CD4-positive, alpha-beta T cell treated with Interleukin-12 subunit alpha and Interleukin-12 subunit beta, for 1 hour (primary cell): Measurements from ENCODE around the gene TAF12.
A peak's percentile ranks its signal among the peaks of the same experiment; 100 is the strongest.
"Not testable (repeated sequence)": the region's sequence is repeated elsewhere in the genome, so short reads cannot be mapped to it uniquely, and the experiment has no call there.

Source experiments
- DNase-seq: peaks from one replicate; pipeline ENCODE4 v3.0.0-alpha.2; 2020

The TAF12 gene

DNA sequence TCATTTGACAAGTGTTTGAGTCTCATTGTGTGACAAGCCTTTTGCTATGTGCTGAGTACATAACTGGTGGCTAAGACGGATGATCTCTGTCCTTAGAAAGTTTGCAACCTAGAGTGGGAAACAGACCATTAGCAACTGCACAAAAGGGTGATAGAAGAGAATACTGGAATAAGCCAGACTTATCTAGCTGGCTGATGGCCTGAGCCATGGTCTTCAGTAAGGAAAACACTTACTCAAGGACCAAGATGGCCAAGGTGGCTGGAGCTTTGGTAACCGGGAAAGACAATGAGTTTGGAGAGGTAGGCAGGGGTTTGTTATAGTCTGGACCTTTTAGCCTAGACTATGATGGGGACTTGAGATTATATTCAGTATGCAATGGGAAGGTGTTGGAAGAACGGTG is 1.6 kb upstream of the TAF12 start:
- DNase-seq, result no peak

DNA sequence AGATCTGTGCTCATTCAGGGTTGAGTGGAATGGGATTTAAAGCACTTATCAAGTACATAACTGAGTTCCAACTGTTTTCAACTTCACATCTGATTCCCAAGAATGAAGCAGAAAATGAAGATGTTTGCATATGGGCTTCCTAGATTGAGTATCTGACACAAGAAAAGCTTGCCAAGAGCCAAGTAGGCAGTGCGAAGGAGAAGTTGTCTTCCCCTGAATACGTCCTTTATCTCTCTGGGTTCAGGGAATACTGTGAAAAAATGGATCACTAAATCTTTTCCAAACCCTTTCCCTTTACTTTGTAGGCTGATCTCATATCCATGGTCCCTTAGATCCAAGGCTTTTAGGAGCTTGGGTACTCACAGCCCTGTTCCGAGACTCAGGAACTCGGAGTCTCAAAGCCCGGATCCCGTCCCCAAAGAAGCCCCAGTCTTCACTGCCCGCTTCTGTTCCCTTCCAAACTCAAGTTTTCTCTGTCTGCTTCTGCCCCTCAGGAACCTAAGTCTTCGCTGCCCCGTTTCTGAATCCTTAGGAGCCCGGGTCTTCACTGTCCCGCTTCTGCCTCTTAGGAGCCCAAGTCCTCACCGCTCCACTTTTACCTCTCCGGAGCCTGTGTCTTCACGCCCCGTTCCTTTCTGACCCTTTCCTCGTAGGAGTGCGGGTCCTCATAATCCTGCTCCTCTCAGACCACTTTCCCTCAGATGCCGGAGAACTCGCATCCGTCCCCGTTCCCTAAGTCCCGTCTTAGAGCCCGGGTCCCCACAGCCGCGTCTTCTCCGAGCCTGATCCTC is 616 bp downstream of the TAF12 start:
- DNase-seq, result no peak

DNA sequence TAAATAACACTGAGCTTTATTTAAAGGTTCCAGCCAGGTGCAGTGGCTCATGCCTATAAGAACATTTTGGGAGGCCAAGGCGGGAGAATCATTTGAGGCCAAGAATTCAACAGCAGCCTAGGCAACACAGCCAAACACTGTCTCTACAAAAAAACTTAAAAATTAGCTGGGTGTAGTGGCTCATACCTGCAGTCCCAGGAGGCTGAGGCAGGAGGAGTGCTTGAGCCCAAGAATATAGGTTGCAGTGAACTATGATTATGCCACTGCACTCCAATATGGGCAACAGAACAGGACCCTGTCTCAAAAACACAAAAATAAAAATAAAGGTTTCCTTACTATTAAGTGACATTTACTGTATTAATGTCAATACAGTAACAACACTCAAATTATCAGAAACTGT is 2.1 kb downstream of the TAF12 start:
- DNase-seq, result peak; percentile 54

DNA sequence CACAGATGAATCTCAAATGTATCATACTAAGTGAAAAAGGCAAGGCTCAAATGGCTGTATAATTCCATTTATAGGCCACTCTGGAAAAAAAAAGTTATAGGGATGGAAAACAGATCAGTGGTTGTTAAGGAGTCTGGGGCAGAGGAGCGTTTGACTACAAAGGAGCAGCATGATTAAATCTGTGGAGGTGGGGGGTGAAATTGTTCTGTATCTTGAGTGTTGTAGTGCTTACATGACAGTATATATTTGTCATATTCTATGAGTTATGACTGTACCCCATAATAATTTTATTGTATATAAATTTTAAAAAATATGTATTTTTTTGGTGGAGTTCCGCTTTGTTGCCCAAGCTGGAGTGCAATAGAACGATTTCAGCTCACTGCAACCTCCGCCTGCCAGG is 10.3 kb downstream of the TAF12 start:
- no peak for DNase-seq

DNA sequence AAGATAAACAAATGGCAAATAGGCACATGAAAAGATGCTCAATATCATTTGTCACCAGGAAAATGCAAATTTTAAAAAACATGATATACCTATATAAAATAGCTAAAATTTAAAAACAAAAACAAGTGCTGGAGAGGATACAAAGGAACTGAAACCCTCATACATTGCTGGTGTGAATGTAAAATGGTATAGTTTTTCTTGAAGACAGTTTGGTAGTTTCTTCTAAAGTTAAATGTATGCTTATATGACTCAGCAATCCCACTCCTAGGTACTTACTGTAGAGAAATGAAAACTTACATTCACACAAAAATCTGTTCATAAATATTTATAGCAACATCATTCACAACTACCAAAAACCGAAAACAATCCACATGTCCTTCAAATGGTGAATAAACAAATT is 11.2 kb downstream of the TAF12 start:
- DNase-seq, result no peak

DNA sequence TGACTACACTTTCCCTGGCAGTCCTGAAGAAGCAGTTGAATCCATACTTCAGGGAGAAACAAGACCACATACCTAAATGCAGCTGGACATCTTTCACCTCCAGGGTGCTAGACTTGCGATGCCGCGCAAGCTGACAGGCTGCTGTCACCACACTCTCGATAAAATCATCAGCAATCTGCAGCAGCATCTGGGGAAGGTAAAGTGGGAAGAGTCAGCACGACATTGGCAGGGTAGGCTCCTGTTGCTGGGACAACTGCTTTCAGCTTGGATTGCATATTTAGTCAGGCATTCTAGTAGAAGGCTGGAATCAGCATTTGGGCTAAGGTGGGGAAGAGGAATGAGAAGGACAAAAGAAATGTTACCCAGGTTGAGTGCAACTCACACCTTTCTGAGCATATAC is 29.7 kb downstream of the TAF12 start:
- DNase-seq, result no peak

DNA sequence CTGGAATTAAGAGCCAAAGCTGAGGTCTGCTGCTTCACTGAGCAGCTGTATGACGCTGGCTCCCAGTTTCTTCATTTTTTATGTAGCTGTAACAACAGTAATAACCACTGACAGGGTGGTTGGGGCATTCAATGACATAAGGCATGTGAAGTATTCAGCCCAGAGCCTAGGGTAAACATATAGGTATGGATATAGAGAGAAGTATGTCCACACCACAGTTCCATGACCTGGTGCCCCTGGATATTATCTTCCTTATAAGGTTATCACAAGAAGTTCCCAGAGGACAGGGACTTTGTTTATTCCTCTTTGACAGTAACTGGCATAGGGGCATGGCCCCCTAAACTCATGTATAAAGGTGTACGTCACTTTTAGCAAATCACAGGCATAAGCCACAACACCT is 36.1 kb downstream of the TAF12 start:
- no peak for DNase-seq

DNA sequence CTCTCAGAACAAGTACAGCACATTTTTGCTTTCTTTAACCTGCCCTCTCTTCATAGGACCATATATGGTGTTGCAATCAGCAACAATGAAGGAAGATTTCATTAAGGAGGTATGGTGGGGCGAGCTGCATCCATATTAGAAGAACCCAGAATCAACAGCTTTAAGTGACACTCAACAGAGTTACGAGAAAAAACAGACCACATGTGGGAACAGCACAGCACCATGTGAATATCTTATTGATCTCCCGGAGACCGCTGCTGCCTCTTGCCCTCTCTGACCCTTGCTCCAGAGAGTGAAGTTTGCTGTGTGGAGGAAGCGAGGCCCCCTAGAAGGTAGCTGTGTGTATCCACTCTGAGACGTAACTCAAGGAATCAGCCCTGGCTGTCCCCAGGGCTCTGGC is 37.9 kb downstream of the TAF12 start:
- no peak for DNase-seq

DNA sequence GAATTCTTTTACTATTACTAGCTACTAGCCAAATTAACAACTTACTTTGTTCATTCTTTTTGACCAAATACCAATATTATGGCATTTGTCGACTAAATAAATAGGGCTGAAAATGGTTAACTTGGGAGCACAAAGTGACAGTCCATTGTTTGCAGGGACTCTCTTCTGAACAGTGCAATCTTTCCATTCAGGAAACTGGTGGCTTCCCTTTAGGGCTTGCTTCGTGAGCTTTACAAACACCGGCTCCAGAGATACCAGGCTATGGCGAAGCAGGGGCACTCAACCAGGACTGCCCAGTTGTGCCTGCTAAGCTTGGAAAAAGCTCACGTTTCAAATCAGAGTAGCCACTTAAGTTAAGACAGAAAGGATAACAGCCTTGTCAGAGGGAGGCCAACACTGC is 38.5 kb downstream of the TAF12 start:
- no peak for DNase-seq

DNA sequence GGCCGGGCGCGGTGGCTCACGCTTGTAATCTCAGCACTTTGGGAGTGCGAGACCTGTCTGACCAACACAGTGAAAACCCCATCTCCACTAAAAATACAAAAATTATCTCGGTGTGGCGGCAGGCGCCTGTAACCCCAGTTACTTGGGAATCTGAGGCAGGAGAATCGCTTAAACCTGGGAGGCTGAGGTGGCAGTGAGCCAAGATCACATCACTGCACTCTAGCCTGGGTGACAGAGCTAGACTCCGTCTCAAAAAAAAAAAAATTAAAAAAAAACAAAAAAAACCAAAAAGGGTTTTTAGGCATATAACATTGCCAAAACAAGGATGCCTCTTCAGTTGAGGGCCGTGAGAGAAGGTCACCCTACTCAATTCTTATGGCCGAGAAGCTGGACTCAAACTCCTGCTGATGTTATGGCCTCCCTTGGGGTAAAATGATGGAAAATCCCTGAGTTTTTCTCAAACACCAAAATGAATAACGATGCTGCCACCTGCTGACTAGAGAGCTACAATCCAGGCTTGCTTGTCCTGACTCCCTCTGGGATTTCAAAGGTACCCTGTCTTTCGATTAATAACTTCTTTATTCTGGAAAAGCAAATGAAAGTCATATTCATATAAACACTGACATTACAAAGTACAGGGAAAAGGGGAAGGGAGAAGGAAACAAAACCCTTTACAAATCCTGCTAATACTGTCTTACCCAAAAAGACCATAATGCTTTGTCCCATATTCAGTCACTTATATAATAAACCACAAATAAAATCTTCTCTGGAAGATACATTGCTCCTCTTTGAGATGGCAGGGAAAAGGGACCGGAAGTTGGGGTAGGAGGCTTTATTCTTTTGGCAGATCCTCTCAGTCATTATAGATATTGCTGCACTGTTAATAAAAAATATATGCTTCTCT is 40.1 kb downstream of the TAF12 start:
- DNase-seq, result peak; percentile 44

DNA sequence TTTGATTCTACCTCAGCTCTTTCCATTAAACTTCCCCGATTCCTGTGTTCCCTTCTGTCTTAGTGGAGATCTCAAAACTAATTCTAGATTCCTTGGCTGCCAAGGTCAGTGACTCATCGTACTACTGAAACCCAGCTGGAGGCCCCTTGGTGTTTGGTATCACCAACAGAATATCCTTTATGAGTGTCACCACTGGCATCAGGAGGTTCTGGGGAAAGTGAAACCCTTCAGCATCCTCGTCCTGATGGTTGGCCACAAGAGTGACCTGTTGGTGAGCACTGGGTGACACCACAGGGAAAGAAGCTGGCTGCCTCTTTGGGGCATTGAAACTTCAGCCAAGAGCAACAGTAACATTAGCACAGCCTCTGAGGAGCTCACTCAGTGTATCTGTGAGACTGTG is 41.2 kb downstream of the TAF12 start:
- DNase-seq, result no peak

DNA sequence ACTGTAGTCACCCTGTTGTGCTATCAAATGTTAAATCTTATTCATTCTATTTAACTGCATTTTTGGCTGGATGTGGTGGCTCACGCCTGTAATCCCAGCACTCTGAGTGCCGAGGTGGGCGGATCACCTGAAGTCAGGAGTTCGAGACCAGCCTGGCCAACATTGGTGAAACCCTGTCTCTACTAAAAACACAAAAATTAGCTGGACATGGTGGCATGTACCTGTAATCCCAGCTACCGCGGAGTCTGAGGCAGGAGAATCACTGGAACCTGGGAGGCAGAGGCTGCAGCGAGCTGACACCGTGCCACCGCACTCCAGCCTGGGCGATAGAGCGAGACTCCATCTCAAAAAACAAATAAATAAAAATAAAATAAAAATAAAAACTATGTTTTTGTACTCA is 46.6 kb downstream of the TAF12 start:
- DNase-seq, result not testable (repeated sequence)

DNA sequence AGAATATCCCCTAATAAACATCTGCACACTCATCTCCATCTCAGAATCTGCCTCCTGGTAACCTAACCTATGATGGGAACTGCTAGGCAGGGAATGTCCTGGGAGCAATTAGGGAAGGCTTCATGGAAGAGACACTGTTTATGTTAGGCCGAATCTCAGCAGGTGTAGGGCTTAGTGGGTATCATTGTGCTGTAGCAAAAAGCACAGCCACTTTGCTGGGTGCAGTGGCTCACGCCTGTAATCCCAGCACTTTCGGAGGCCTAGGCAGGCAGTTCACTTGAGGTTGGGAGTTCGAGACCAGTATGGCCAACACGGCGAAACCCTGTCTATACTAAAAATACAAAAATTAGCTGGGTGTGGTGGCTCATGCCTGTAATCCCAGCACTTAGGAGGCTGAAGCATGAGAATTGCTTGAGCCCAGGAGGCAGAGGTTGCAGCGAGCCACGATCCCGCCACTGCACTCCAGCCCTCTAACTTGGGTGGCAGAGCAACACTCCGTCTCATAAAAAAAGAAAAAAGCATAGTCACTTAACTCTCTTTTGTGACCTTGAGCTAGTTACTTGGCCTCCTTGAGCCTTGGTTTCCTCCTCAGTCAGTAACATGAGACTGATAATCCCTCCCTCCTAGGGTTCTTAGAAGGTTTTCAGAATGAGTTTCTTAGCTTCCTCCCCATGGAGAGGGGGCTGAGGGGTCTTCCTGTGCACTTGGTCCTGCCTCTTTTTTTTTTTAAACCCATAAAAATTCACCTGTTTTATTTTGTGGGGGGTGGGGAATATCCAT is 47.3 kb downstream of the TAF12 start:
- DNase-seq, result no peak

DNA sequence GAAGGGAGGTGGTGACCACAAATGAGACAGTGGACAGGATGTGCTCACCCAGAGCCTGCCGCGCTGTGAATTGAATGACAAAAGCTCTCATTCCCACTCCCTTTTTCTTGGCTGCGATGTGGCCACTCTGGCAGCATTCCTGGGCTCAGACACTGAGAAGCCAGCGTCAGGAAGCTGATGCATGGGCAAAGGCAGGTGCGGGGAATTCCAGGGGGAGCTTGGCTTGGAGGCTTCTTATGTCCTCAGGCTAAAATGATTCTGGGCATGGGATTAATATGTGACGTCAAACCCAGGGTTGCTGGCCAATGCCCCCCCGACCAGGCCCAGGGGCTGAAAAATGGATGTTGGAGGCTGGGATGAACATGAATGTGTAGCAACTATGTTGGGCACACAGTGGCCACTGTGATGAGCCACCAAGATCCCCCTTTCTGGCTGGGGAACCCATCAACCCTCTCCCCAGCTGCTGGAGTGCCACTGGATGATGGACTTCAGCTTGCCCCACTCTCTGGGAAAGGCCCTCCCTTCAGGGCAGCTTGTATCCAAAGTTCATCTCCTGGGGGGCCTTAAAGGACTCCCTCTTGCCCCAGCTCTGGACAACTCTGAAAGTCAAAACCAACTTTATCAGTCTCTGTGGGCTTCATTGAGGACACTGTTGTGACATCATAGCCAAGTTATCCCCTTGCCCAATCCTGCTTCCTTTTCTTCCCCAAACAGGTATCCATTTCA is 48.0 kb downstream of the TAF12 start:
- DNase-seq, result not testable (repeated sequence)

DNA sequence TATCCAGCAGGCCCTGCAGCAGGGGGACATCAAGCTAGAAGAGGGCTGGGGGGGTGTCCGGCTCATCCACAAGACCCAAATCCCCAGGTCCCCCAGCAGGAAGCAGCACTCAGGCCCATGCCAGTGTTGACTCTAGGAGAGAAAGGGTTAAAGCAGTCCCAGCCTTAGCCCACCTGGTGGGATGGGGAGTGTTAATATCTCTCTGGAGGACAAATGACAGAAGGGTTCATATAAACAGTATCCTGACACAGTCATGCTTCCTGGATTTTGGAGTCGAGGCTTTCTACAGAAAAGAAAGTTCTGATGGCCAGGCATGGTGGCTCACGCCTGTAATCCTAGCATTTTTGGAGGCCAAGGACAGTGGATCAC is 48.9 kb downstream of the TAF12 start:
- DNase-seq, result not testable (repeated sequence)

DNA sequence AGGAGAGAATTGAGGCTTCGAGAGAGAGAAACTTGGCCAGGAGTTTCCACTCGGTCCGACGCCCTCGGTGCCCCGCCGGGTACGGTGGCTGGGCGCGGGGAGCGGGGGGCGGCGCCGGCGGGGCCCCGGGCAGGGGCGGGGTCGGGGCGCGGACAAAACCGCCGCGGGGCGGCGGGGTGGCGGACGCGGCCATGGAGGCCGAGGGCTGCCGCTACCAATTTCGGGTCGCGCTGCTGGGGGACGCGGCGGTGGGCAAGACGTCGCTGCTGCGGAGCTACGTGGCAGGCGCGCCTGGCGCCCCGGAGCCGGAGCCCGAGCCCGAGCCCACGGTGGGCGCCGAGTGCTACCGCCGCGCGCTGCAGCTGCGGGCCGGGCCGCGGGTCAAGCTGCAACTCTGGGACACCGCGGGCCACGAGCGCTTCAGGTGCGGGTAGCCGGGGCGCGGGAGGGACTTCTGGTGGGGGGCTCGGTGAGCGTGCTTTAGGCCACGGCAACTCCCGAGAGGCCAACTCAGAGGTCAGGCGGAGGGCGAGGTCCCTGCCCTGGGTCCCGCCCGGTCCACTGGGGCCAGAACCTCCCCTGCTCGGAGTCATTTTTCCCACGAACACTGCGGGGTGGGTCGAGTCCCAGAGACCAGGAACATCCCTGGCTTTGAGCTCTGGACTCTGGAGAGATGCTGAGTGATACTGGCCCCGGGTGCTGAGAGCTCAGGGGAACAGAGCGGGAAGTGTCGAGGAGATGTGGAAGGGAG is 50.4 kb downstream of the TAF12 start:
- DNase-seq, result no peak

DNA sequence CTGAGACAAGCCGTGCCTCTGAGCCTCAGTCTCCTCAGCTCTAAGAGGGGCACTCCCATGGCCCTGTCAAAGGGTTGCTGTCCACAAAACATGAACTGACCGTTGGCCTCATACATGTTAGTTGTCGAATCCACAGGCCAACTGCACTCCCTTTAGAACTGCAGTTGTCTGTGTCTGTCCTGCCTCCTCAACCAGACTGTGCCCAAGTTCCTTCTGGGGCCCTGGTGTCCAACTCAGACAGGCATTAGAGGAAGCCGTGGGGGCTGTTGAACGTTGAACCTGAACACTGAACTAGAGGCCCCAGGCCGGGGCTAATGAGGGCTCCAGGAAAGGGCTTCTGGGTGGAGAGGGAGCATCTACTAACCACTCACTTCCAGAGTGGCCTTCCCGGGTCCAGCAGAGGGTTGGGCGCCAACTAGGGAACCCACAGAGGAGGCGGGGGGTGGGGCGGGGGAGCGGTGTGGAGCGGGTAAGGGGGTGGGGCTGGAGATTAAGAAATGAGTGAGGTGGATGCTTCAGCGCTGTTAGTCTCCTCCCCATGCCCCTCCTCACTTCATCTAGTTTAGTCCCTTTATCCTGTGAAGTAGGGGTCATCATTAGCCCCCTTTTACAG is 51.1 kb downstream of the TAF12 start, which contains the start of gene RAB42:
RAB42 (plus strand) TSS at position 558 of the 613 bp plus-strand sequence. CDS start 247 bp downstream, outside the sequence.
- DNase-seq, result no peak

DNA sequence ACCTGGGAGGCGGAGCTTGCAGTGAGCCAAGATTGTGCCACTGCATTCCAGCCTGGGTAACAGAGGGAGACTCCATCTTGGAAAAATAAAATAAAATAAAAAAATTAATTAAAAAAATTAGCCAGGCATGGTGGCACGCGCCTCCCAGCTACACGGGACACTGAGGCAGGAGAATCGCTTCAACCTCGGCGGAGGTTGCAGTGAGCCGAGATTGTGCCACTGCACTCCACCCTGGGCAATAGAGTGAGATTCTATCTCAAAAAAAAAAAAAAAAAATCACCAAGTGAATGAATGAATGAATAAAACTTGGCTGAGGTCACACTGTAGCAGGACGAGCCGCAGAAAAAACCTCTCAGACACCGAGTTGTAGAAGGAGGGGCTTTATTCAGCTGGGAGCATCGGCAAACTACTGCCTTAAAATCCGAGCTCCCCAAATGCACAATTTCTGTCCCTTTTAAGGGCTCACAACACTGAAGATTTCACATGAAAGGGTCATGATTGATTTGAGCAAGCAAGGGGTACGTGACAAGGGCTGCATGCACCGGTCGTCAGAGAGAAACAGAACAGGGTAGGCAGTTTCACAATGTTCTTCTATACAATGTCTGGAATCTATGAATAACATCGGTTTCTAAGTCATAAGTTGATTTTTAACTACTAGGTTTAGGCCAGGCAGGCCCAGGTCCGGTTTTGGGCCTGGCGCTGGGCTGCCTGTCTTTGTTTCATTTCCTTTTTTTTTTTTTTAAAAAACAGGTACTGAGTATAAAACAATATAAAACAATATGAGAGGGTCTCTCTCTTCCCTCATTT is 56.1 kb downstream of the TAF12 start:
- not testable (repeated sequence) for DNase-seq

DNA sequence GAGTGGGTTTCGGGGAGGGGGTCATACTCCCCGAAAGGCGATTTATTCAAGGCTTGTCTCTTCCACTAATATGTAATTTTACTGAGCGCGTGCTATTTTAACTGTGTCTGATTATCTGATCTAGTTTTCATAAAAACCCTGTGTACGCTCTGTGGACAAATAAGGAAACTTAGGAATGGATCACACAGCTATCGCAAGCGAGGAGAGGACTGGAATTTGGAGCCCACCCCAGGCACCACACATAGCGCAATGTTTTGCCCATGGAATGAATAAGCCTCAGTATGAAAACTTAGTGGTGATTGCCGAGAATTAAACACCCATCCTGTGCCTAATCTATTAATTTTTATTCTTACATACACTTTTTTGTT is 60.6 kb downstream of the TAF12 start:
- DNase-seq, result no peak

DNA sequence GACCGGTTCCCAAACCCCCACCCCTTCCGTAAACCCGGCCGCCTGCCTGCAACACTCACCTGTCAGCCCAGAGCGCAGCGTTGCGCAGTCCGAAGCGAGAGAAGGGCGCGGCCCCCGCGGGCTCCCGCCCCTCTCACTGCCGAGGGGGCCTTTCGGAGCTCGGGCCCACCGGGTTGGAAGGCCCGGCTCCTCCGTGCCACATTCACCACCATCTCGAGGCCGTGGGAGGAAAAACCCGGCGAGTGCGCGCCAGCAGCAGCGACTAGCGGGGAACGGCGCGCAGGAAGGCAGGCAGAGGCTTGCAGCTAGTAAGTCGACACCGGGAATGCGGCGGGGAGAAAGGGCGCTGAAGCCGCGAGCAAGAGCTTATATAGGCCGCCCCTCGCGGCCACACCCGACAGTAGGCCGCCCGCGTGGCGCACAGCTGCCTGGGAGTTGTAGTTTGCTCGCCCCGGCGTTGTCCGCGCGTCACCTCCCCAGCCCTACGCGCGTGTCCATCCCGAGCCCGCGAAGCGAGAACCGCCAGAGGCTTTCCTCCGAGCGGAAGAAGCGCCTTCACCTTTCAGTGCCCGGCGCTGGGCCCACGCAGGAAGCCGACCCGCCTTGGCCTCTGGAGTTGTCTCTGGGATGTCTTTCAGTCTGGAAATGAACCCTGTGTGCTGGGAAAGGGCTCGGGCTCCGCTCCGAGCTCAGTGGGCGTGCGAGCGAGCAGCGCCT is 61.2 kb downstream of the TAF12 start:
- DNase-seq, result peak; percentile 95
